ENCODE measurements around the gene KDM5B. TPM values are rescaled to one million over a fixed set of nuclear protein-coding genes. Genes with fewer than 3 reads are reported as not detected.

The KDM5B gene
- total and polyA plus RNA-seq, 2 experiments from 2014 or later, result 175 to 202 TPM

DNA sequence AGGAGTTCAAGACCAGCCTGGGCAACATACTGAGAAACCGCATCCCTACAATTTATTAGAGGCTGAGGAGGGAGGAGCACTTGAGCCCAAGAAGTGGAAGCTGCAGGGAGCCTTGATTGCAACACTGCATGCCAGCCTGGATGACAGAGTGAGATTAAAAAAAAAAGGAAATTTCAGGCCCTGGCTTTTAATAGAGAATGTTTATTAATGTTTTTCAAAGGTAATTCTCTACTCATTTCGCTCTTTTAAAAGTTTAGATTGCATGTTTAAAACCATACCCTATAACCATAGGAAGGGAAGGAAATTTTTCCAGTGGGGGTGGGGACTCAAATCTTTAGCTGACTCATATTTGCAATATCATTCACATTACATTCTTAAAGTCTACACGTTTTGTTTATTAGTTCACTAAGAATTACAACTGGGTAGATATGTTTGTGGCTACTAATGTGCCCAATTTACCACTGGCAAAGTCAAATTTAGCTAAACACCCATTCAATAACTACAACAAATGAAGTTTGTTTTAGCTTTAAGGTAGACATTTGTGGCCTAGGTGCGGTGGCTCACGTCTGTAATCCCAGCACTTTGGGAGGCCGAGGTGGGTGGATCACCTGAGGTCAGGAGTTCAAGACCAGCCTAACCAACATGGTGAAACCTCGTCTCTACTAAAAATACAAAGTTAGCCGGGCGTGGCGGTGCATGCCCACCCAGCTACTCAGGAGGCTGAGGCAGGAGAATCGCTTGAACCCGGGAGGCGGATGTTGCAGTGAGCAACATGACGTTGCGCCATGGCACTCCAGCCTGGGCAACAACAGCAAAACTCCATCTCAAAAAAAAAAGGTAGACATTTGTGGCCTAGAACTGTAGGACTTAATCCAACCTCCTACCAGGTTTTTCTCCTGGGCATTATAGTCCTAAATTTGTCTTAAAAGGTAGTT, 5.0 kb downstream of the KDM5B start (continued):
- TF ChIP-seq, protein P1, sequence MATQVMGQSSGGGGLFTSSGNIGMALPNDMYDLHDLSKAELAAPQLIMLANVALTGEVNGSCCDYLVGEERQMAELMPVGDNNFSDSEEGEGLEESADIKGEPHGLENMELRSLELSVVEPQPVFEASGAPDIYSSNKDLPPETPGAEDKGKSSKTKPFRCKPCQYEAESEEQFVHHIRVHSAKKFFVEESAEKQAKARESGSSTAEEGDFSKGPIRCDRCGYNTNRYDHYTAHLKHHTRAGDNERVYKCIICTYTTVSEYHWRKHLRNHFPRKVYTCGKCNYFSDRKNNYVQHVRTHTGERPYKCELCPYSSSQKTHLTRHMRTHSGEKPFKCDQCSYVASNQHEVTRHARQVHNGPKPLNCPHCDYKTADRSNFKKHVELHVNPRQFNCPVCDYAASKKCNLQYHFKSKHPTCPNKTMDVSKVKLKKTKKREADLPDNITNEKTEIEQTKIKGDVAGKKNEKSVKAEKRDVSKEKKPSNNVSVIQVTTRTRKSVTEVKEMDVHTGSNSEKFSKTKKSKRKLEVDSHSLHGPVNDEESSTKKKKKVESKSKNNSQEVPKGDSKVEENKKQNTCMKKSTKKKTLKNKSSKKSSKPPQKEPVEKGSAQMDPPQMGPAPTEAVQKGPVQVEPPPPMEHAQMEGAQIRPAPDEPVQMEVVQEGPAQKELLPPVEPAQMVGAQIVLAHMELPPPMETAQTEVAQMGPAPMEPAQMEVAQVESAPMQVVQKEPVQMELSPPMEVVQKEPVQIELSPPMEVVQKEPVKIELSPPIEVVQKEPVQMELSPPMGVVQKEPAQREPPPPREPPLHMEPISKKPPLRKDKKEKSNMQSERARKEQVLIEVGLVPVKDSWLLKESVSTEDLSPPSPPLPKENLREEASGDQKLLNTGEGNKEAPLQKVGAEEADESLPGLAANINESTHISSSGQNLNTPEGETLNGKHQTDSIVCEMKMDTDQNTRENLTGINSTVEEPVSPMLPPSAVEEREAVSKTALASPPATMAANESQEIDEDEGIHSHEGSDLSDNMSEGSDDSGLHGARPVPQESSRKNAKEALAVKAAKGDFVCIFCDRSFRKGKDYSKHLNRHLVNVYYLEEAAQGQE (IDR thresholded peaks at IDR 0.05; ENCODE audit: unreplicated experiment), result no peak
- TF ChIP-seq POLR2AphosphoS5 (IDR thresholded peaks at IDR 0.05; ENCODE audit: low read depth), result no peak

GRCh38 chr1:202802034-202802433, 6.2 kb downstream of the KDM5B start:
- H3K36me3 Mint-ChIP-seq (ENCODE audit: low read depth), result peaks cover 16% of the 10 kb centered on the region
- H3K27me3 Mint-ChIP-seq (ENCODE audit: insufficient read depth, low read depth, poor library complexity), result peaks cover 1% of the 10 kb centered on the region
- Histone ChIP-seq H3K27me3 (ENCODE audit: insufficient read depth) (no peaks in the 10 kb centered on the region), H3K9me2 (ENCODE audit: insufficient read depth) (no peaks in the 10 kb centered on the region), H3K27ac (ENCODE audit: low read depth) (peak overlapping the region; percentile 20; the same call in 1 of the 2 replicates), H3K4me2 (no peak overlapping the region), H2AFZ (no peak overlapping the region), H3F3A (replicated peaks; ENCODE audit: low read depth) (0 out of 2 replicates have a peak, but pooled peaks cover 5% of the 10 kb centered on the region), H3K4me3 (no peak overlapping the region), H4K20me1 (replicated peaks; ENCODE audit: insufficient read depth) (peaks cover 69% of the 10 kb centered on the region), H3K4me1 (ENCODE audit: insufficient read depth) (peaks cover 51% of the 10 kb centered on the region), H3K36me3 (ENCODE audit: insufficient read depth) (no peaks in the 10 kb centered on the region), H3K79me2 (replicated peaks; ENCODE audit: insufficient read depth) (peaks cover 100% of the 10 kb centered on the region)
- DNase-seq (ENCODE audit: low spot score), result no peak
- no peak for ATAC-seq
- H3K27ac Mint-ChIP-seq, result no peak overlapping the region
- H3K4me1 Mint-ChIP-seq, result peaks cover 56% of the 10 kb centered on the region
- H3K4me3 Mint-ChIP-seq, result no peak overlapping the region
- no peaks in the 10 kb centered on the region for H3K9me3 Mint-ChIP-seq
- no peak for TF ChIP-seq CREB1 (CRISPR knock-in tag; IDR thresholded peaks at IDR 0.05; ENCODE audit: low read depth)
- TF ChIP-seq, protein P2, sequence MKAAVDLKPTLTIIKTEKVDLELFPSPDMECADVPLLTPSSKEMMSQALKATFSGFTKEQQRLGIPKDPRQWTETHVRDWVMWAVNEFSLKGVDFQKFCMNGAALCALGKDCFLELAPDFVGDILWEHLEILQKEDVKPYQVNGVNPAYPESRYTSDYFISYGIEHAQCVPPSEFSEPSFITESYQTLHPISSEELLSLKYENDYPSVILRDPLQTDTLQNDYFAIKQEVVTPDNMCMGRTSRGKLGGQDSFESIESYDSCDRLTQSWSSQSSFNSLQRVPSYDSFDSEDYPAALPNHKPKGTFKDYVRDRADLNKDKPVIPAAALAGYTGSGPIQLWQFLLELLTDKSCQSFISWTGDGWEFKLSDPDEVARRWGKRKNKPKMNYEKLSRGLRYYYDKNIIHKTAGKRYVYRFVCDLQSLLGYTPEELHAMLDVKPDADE (IDR thresholded peaks at IDR 0.05), result no peak
- TF ChIP-seq ZNF331 (CRISPR knock-in tag; IDR thresholded peaks at IDR 0.05; ENCODE audit: low read depth), result no peak
- no peak for TF ChIP-seq NANOG (IDR thresholded peaks at IDR 0.05; ENCODE audit: borderline replicate concordance)
- TF ChIP-seq, protein P3, sequence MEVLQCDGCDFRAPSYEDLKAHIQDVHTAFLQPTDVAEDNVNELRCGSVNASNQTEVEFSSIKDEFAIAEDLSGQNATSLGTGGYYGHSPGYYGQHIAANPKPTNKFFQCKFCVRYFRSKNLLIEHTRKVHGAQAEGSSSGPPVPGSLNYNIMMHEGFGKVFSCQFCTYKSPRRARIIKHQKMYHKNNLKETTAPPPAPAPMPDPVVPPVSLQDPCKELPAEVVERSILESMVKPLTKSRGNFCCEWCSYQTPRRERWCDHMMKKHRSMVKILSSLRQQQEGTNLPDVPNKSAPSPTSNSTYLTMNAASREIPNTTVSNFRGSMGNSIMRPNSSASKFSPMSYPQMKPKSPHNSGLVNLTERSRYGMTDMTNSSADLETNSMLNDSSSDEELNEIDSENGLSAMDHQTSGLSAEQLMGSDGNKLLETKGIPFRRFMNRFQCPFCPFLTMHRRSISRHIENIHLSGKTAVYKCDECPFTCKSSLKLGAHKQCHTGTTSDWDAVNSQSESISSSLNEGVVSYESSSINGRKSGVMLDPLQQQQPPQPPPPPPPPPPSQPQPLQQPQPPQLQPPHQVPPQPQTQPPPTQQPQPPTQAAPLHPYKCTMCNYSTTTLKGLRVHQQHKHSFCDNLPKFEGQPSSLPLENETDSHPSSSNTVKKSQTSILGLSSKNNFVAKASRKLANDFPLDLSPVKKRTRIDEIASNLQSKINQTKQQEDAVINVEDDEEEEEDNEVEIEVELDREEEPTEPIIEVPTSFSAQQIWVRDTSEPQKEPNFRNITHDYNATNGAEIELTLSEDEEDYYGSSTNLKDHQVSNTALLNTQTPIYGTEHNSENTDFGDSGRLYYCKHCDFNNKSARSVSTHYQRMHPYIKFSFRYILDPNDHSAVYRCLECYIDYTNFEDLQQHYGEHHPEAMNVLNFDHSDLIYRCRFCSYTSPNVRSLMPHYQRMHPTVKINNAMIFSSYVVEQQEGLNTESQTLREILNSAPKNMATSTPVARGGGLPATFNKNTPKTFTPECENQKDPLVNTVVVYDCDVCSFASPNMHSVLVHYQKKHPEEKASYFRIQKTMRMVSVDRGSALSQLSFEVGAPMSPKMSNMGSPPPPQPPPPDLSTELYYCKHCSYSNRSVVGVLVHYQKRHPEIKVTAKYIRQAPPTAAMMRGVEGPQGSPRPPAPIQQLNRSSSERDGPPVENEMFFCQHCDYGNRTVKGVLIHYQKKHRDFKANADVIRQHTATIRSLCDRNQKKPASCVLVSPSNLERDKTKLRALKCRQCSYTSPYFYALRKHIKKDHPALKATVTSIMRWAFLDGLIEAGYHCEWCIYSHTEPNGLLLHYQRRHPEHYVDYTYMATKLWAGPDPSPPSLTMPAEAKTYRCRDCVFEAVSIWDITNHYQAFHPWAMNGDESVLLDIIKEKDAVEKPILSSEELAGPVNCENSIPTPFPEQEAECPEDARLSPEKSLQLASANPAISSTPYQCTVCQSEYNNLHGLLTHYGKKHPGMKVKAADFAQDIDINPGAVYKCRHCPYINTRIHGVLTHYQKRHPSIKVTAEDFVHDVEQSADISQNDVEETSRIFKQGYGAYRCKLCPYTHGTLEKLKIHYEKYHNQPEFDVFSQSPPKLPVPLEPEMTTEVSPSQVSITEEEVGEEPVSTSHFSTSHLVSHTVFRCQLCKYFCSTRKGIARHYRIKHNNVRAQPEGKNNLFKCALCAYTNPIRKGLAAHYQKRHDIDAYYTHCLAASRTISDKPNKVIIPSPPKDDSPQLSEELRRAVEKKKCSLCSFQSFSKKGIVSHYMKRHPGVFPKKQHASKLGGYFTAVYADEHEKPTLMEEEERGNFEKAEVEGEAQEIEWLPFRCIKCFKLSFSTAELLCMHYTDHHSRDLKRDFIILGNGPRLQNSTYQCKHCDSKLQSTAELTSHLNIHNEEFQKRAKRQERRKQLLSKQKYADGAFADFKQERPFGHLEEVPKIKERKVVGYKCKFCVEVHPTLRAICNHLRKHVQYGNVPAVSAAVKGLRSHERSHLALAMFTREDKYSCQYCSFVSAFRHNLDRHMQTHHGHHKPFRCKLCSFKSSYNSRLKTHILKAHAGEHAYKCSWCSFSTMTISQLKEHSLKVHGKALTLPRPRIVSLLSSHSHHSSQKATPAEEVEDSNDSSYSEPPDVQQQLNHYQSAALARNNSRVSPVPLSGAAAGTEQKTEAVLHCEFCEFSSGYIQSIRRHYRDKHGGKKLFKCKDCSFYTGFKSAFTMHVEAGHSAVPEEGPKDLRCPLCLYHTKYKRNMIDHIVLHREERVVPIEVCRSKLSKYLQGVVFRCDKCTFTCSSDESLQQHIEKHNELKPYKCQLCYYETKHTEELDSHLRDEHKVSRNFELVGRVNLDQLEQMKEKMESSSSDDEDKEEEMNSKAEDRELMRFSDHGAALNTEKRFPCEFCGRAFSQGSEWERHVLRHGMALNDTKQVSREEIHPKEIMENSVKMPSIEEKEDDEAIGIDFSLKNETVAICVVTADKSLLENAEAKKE (CRISPR knock-in tag; IDR thresholded peaks at IDR 0.05), result no peak
- TF ChIP-seq, protein P1 (IDR thresholded peaks at IDR 0.05; ENCODE audit: unreplicated experiment), result no peak
- TF ChIP-seq EZH2phosphoT487 (IDR thresholded peaks at IDR 0.05; ENCODE audit: unreplicated experiment), result no peak
